Duodenal mucosa (tissue), 2 donors: ENCODE data around the gene BRI3BP.

Source experiments
- H3K27ac ChIP-seq: one replicate; pipeline ENCODE4 v1.7.0; 2013; ENCODE audit warnings: low read depth, low read length
- H3K27me3 ChIP-seq, 2 donors: one replicate each; pipeline ENCODE4 v1.7.0; 2013; ENCODE audit warnings: low read length in 2 of 2, control low read depth in 1 of 2; ENCODE audit not compliant: insufficient read depth in 2 of 2, control insufficient read depth in 1 of 2
- H3K36me3 ChIP-seq, 2 donors: one replicate each; pipeline ENCODE4 v1.7.0; 2013; ENCODE audit warnings: low read length in 2 of 2, control low read depth in 1 of 2; ENCODE audit not compliant: insufficient read depth in 2 of 2, control insufficient read depth in 1 of 2
- H3K4me1 ChIP-seq, 2 donors: one replicate each; pipeline ENCODE4 v1.7.0; 2013; ENCODE audit warnings: low read length in 2 of 2, control low read depth in 1 of 2; ENCODE audit not compliant: insufficient read depth in 2 of 2, control insufficient read depth in 1 of 2
- H3K4me3 ChIP-seq, 2 donors: one replicate each; pipeline ENCODE4 v1.7.0; 2013; ENCODE audit warnings: low read length in 2 of 2, low read depth in 1 of 2
- H3K9ac ChIP-seq, 2 donors: one replicate each; pipeline ENCODE4 v1.7.0; 2013; ENCODE audit warnings: low read length in 2 of 2, low read depth in 1 of 2
- H3K9me3 ChIP-seq, 2 donors: one replicate each; pipeline ENCODE4 v1.7.0; 2013; ENCODE audit warnings: low read length in 2 of 2, control low read depth in 1 of 2; ENCODE audit not compliant: control insufficient read depth in 1 of 2

Gene BRI3BP

DNA sequence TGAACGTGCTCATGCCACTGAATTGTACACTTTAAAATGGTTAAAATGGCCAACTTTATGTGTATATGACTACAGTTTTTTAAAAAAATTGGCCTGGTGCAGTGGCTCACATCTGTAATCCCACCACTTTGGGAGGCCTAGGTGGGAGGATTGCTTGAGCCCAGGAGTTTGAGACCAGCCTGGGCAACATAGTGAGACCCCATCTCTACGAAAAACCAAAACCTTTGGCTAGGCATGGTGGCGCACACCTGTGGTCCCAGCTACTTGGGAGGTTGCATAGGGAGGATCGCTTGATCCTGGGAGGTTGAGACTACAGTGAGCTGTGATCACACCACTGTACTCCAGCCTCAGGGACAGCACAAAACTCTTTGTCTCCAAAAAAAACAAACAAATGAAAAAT is 5.3 kb downstream of the BRI3BP start:
- H3K9ac ChIP-seq: no peak overlapping the region
- H3K4me3 ChIP-seq: no peak overlapping the region
- no peaks in the 10 kb centered on the region for H3K9me3 ChIP-seq
- no peaks in the 10 kb centered on the region for H3K27me3 ChIP-seq
- no peak overlapping the region for H3K27ac ChIP-seq
- peaks cover 11 to 20% of the 10 kb centered on the region in 2 donors for H3K4me1 ChIP-seq
- peaks cover 0 to 5% of the 10 kb centered on the region in 2 donors for H3K36me3 ChIP-seq

DNA sequence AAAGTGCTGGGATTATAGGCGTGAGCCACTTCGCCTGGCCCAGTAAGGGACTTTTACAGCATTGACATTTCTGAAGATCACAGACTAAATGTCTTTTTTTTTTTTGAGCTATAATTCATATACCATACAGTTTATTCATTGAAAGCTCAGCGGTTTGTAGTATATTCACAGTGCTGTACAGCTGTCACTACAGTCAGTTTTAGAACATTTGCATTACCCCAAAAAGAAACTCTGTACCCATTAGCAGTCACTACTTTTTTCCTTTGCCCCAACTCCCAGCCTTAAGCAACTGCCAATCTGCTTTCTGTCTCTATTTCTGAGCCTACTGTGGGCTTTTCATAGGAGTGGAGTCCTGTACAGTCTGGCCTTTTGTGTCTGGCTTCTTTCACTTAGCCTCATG is 8.2 kb downstream of the BRI3BP start:
- H3K9me3 ChIP-seq: no peaks in the 10 kb centered on the region
- H3K4me1 ChIP-seq: no peaks in the 10 kb centered on the region
- no peak overlapping the region for H3K4me3 ChIP-seq
- H3K9ac ChIP-seq: no peak overlapping the region
- no peaks in the 10 kb centered on the region for H3K27me3 ChIP-seq
- H3K27ac ChIP-seq: no peak overlapping the region
- peaks cover 0 to 5% of the 10 kb centered on the region in 2 donors for H3K36me3 ChIP-seq

- H3K9ac ChIP-seq: no peak overlapping the region
- H3K4me3 ChIP-seq: no peak overlapping the region
- H3K4me1 ChIP-seq: no peaks in the 10 kb centered on the region
- no peak overlapping the region for H3K27ac ChIP-seq
- no peaks in the 10 kb centered on the region for H3K9me3 ChIP-seq
- peaks cover 0 to 10% of the 10 kb centered on the region in 2 donors for H3K36me3 ChIP-seq
- H3K27me3 ChIP-seq: no peaks in the 10 kb centered on the region
Measured at GRCh38 chr12:125003021-125003420, 9.6 kb downstream of the BRI3BP start.

- Histone ChIP-seq H3K4me3 (no peak overlapping the region), H3K4me1 (no peaks in the 10 kb centered on the region), H3K9me3 (no peaks in the 10 kb centered on the region), H3K27ac (no peak overlapping the region), H3K36me3 (peaks cover 0 to 10% of the 10 kb centered on the region in 2 donors), H3K27me3 (no peaks in the 10 kb centered on the region), H3K9ac (no peak overlapping the region)
Measured at GRCh38 chr12:125004621-125005020, 11.2 kb downstream of the BRI3BP start.

DNA sequence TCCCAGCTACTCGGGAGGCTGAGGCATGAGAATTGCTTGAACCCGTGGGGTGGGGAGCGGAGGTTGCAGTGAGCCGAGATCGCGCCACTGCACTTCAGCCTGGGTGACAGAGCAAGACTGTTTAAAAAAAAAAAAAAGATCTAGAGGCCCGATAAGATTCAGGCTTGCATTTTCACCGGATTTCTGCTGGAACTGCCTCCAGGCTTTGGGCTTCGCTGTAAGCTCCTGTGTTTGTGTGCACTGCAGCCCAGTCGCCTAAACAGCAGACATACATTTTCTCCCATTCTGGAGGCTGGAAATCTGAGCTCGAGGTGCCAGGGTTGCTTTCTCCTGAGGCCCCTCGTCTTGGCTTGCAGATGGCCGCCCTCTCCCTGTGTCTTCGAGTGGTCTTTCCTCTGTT is 12.2 kb downstream of the BRI3BP start:
- Histone ChIP-seq H3K36me3 (peaks cover 4 to 13% of the 10 kb centered on the region in 2 donors), H3K27ac (no peak overlapping the region), H3K4me1 (no peaks in the 10 kb centered on the region), H3K9ac (no peak overlapping the region), H3K4me3 (no peak overlapping the region), H3K9me3 (no peaks in the 10 kb centered on the region), H3K27me3 (no peaks in the 10 kb centered on the region)

- Histone ChIP-seq H3K36me3 (peaks cover 4 to 13% of the 10 kb centered on the region in 2 donors), H3K27ac (no peak overlapping the region), H3K27me3 (no peaks in the 10 kb centered on the region), H3K4me3 (no peak overlapping the region), H3K9me3 (no peaks in the 10 kb centered on the region), H3K9ac (no peak overlapping the region), H3K4me1 (no peaks in the 10 kb centered on the region)
Measured at GRCh38 chr12:125006365-125006764, 12.9 kb downstream of the BRI3BP start.

- Histone ChIP-seq H3K4me3 (no peak overlapping the region), H3K4me1 (no peaks in the 10 kb centered on the region), H3K27me3 (no peaks in the 10 kb centered on the region), H3K36me3 (peaks cover 11 to 53% of the 10 kb centered on the region in 2 donors), H3K9me3 (no peaks in the 10 kb centered on the region), H3K27ac (no peak overlapping the region), H3K9ac (no peak overlapping the region)
Measured at GRCh38 chr12:125013816-125014442, 20.5 kb downstream of the BRI3BP start.

- Histone ChIP-seq H3K27me3 (no peaks in the 10 kb centered on the region), H3K27ac (no peak overlapping the region), H3K4me3 (no peak overlapping the region), H3K9me3 (no peaks in the 10 kb centered on the region), H3K9ac (no peak overlapping the region), H3K4me1 (no peaks in the 10 kb centered on the region), H3K36me3 (peaks cover 11 to 53% of the 10 kb centered on the region in 2 donors)
Measured at GRCh38 chr12:125014526-125014925, 21.1 kb downstream of the BRI3BP start.

GRCh38 chr12:125015680-125016310 is 22.4 kb downstream of the BRI3BP start:
- Histone ChIP-seq H3K36me3 (peaks cover 7 to 51% of the 10 kb centered on the region in 2 donors), H3K27ac (no peak overlapping the region), H3K9me3 (no peaks in the 10 kb centered on the region), H3K4me3 (no peak overlapping the region), H3K27me3 (no peaks in the 10 kb centered on the region), H3K4me1 (no peaks in the 10 kb centered on the region), H3K9ac (no peak overlapping the region)

- Histone ChIP-seq H3K36me3 (peaks cover 7 to 56% of the 10 kb centered on the region in 2 donors), H3K4me1 (no peaks in the 10 kb centered on the region), H3K9ac (no peak overlapping the region), H3K27me3 (no peaks in the 10 kb centered on the region), H3K27ac (no peak overlapping the region), H3K9me3 (no peaks in the 10 kb centered on the region), H3K4me3 (no peak overlapping the region)
Measured at GRCh38 chr12:125017801-125018200, 24.4 kb downstream of the BRI3BP start.
